Stimulated activated naive CD8-positive, alpha-beta T cell treated with anti-CD3 and anti-CD28 coated beads, Interleukin-15, amount 100 ng/mL, for 72 hours (primary cell): ENCODE measurements around the gene ARL14EP.
A peak's percentile ranks its signal among the peaks of the same experiment; 100 is the strongest.

Source experiments
- ATAC-seq: fragments of 150-1000 bp; cut with Tn5 transposase; 2 replicates; pipeline ENCODE4 v1.10.0; 2021; ENCODE audit warnings: mild to moderate bottlenecking, moderate library complexity
- DNase-seq, 2 donors: peaks; one replicate each; pipeline ENCODE4 v3.0.0; 2021 to 2022
- H3K27ac Mint-ChIP-seq, 2 donors: one replicate each; pipeline ENCODE4 v1.8.0; 2022; ENCODE audit warnings: mild to moderate bottlenecking in 2 of 2, mixed read lengths in 2 of 2, moderate library complexity in 2 of 2
- H3K27me3 Mint-ChIP-seq: one replicate; pipeline ENCODE4 v1.8.0; 2022; ENCODE audit warnings: mixed read lengths
- H3K4me1 Mint-ChIP-seq: one replicate; pipeline ENCODE4 v1.8.0; 2022; ENCODE audit warnings: mild to moderate bottlenecking, mixed read lengths
- H3K4me3 Mint-ChIP-seq, 2 donors: one replicate each; pipeline ENCODE4 v1.8.0; 2022; ENCODE audit warnings: mild to moderate bottlenecking in 2 of 2, mixed read lengths in 2 of 2, moderate library complexity in 1 of 2
- H3K9me3 Mint-ChIP-seq, 2 donors: one replicate each; pipeline ENCODE4 v1.8.0; 2022; ENCODE audit warnings: mixed read lengths in 2 of 2

ARL14EP gene

DNA sequence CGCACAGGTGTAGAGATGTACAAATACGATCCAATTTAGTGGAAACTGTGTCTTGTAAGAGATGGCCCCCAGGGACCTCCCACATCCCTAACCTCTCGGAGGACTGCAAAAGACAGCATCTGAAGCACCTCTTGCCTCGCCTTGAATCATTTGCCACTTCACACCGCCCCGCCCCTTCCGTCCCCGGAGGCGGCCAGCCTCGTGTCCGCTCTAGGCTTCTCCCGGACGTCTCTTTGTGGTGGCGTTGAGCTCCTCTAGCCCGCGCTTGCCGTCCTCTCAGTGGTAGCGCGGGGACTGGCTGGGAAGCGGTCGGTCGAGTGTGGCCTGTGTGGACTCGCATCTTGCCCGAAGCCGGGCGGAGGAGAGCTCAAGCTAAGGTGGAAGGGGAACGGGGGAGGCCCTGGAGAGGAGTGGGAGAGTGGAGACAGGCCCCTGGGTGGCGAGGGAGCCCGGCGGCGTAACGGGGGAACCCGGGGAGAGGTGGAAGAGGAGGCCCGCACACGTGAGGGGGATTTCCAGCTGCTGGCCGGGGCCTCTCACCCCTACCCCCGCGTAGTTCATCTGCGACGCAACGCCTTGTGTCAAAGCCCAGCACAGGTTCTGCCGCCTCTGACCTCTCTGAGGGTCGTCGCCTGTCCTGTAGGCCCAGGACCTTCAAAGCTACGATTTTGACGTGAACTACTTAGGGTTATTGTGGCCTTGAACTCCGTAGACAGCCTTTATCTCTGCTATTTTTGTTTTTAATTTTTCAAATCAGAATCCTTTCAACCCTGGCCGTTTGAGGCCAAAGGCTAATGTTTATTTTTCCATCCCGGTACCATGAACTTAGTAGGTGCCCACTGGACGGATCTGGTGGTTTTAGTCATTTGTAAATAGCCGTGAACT, at the start of gene ARL14EP:
Gene ARL14EP, plus strand, starts transcription at position 279 of the 885 bp plus-strand sequence. CDS start 7,845 bp downstream, outside the sequence.
- peak within 1 kb of the TSS; percentile 100 for H3K27ac Mint-ChIP-seq
- H3K4me3 Mint-ChIP-seq: peak within 1 kb of the TSS; percentile 92 to 99
- no peaks in the 10 kb centered on the region for H3K9me3 Mint-ChIP-seq
- H3K27me3 Mint-ChIP-seq: peaks cover 9% of the 10 kb centered on the region
- peak; percentile 97 for ATAC-seq
- peak; percentile 90 to 94 for DNase-seq
- H3K4me1 Mint-ChIP-seq: peaks cover 34% of the 10 kb centered on the region

DNA sequence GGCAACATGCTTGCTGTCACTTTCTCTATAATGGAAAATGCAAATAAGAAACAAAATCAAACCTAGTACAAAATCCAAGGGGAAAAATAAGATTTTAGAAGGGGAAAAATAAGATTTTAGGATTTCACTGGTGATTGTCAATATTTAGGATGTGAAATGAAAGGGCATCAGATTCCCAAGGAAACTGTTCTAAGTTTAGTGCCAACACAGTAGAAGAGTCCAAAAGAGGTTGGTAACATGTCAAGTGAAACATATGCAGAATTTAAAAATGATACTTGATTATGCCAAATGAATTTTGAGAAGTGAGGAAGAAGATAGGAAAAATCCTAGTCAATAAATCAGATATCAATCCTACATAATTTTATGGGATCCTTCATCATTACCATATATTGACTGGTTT, 45.7 kb upstream of the ARL14EP start:
- Mint-ChIP-seq H3K27ac (no peak overlapping the region), H3K4me1 (peaks cover 17% of the 10 kb centered on the region), H3K9me3 (no peaks in the 10 kb centered on the region), H3K4me3 (no peak overlapping the region), H3K27me3 (peaks cover 3% of the 10 kb centered on the region)
- ATAC-seq: no peak
- no peak for DNase-seq

DNA sequence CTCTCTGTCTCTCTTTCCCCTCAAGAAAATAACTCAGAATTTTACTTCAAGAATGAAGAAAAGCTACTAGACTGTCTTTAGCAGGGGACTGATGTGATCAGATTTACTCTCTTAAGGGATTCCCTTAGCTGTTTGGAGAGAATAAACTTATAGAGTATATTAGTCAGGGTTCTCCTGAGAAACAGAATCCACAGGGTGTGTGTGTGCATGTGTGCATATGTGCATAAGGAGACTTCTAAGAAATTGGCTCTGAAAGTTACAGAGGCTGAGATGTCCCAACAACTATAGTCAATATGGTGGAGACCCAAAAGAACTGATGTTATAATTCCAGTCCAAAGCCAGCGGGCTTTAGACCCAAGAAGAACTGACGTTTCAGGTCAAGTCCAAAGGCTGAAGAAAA, 43.1 kb upstream of the ARL14EP start:
- peaks cover 29% of the 10 kb centered on the region for H3K4me1 Mint-ChIP-seq
- no peak for ATAC-seq
- no peak overlapping the region for H3K27ac Mint-ChIP-seq
- no peak overlapping the region for H3K4me3 Mint-ChIP-seq
- no peaks in the 10 kb centered on the region for H3K9me3 Mint-ChIP-seq
- no peak for DNase-seq
- no peaks in the 10 kb centered on the region for H3K27me3 Mint-ChIP-seq

DNA sequence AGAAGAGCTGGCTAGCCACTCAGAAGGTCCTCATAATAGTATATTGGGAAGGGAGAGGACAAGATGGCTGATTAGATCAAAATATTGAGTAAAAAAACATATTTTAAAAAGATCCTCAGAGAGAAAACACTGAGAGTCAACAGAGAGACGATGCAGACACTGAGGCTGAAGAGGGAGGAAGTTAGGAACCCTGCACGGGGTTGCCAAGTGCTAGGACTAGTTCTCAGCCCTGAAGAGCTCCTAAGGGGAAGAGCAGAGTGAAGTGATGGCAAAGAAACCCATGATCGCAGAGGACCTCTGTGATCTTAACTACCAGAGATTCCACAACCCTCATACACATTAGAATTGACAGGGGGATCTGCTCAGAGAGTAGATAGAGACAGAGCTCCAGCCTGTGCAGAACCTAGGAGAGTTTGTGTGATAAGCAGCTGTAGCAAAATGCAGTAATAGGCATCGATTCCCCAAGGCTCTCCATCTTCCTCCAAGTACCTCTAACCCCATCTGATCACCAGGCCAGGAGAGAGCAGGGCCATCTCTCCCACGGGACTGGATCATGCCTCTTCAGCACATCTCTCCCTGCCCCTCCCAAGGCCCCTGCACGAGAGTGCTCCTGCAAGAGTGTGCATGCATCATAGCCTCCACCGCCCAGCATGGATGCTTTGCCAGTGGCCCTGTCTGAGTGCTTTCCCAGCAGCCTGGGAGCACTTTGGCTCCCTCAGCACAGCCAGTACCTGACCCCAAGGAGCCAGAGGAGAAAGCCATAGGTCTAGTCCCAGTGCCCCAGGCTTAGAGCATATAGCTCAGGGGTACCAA, 41.2 kb upstream of the ARL14EP start:
- DNase-seq (no peak), ATAC-seq (peak; percentile 46)
- Mint-ChIP-seq H3K4me3 (peak overlapping the region; percentile 26 to 48), H3K9me3 (no peaks in the 10 kb centered on the region), H3K27me3 (no peaks in the 10 kb centered on the region), H3K27ac (peak overlapping the region in 1 of 2 donors; percentile 1), H3K4me1 (peaks cover 29% of the 10 kb centered on the region)

DNA sequence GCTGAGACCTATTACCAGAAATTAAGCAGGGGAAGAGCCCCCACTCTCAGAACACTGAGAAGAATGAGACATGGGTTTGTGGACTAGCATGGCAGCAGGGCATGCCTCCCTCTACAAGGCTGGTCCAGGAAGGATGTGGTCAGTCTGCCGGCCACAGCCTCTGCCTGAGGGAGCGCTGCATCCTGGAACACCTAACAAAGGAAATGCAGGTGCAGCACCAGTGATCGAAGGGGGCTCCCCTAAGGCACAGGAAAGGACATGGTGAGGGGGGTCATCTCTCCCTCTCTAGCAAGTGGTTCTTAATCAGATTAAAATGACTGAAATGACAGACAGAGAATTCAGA, 40.6 kb upstream of the ARL14EP start:
- no peak overlapping the region for H3K27ac Mint-ChIP-seq
- H3K4me3 Mint-ChIP-seq: peak overlapping the region; percentile 26 to 48
- DNase-seq (peak; percentile 13 to 64), ATAC-seq (peak; percentile 98)
- no peaks in the 10 kb centered on the region for H3K27me3 Mint-ChIP-seq
- no peaks in the 10 kb centered on the region for H3K9me3 Mint-ChIP-seq
- H3K4me1 Mint-ChIP-seq: peaks cover 29% of the 10 kb centered on the region

DNA sequence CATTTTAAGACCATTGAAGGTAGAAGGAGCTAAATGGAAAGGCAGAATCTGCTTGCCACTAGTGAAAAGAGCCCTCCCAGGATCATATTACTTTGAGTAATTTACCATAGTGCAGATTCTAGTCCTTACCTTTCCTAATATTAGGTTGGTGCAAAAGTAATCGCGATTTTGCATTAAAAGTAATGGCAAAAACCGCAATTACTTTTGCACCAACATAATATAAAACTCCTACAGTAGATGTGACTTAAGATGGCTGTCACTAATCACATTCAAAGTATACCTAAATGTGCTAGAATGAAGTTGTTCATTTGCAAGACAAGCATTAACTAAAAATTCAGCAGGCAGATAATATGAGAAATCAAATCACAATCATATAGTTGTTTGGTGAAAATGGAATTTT, 38.1 kb upstream of the ARL14EP start:
- no peak overlapping the region for H3K27ac Mint-ChIP-seq
- no peak for ATAC-seq
- no peaks in the 10 kb centered on the region for H3K27me3 Mint-ChIP-seq
- peaks cover 29% of the 10 kb centered on the region for H3K4me1 Mint-ChIP-seq
- DNase-seq: no peak
- H3K4me3 Mint-ChIP-seq: no peak overlapping the region
- no peaks in the 10 kb centered on the region for H3K9me3 Mint-ChIP-seq

DNA sequence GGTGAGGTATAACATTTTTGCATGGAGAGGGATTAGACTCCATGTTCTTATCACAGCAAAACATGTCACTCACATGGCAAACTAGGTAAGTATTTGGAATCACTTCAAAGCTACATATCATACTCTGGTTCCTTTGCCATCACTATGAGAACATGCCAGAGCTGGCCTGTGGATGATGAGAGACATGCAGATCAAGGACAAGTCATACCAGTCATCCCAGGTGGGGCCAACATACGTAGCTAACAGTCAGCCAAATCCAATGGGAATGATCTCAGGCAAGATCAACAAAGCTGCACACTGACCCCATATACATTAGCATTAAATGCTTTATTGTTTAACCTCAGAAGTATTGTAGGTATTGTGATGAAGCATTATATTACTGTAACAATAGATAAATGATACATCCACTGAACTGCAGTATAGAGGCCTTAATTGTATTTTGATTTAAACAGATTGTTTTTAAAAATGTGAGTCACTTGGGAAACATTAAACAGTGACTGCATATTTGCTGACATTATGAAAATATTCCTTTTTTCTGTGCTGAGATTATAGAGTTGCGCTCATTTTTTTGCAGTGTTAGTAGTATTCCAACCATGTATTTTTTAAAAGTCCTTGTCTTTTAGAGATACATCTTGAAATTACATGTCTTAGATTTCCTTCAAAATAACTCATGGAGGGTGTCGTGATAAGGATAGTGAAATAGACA, 37.3 kb upstream of the ARL14EP start:
- H3K9me3 Mint-ChIP-seq: no peaks in the 10 kb centered on the region
- DNase-seq: no peak

DNA sequence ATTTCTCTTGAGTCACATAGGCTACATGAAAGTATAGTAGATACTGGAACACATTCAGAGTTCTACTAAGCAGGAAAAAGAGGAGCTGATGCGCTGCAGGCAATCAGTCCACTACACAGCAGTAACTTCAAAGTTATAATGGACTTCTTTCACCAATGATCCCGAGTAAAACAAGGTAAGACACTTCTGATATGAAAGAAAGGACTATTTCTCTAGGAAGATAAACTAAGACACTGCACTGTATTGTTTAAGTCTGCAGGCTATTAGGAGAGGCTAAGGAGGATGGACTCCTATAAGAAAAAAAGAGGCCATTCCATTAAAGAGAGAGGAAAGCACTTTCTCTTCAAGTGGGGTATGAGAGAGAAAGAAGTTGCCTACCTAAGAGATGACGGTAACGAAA, 31.6 kb upstream of the ARL14EP start:
- no peaks in the 10 kb centered on the region for H3K27me3 Mint-ChIP-seq
- ATAC-seq: no peak
- H3K4me1 Mint-ChIP-seq: no peaks in the 10 kb centered on the region
- no peak overlapping the region for H3K27ac Mint-ChIP-seq
- H3K4me3 Mint-ChIP-seq: no peak overlapping the region
- no peaks in the 10 kb centered on the region for H3K9me3 Mint-ChIP-seq
- DNase-seq: no peak

More for the DNA sequence above, 37.3 kb upstream of the ARL14EP start:
- H3K4me3 Mint-ChIP-seq: no peak overlapping the region
- H3K4me1 Mint-ChIP-seq: peaks cover 29% of the 10 kb centered on the region
- ATAC-seq: no peak
- H3K27ac Mint-ChIP-seq: no peak overlapping the region
- no peaks in the 10 kb centered on the region for H3K27me3 Mint-ChIP-seq

DNA sequence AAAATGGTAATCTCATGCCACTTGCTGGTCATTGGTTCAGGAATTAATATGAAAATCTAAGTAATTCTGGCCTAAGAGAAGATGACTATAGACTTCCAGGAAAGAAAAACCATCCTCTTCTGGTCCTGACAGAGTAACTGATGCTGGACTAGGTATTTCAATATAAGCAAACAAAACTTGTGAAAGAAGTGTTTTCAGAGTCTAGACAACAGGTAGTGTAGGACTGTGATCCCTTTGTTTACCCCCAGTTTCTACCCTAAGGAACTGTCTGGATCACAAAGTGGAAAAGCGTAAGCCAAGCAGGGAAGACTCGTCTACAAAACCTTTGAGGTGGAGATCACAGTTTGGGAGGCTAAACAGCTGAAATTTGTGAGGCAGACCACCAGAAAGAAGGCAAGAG, 30.4 kb upstream of the ARL14EP start:
- H3K27ac Mint-ChIP-seq: no peak overlapping the region
- DNase-seq: no peak
- H3K9me3 Mint-ChIP-seq: no peaks in the 10 kb centered on the region
- no peaks in the 10 kb centered on the region for H3K4me1 Mint-ChIP-seq
- no peak overlapping the region for H3K4me3 Mint-ChIP-seq
- no peaks in the 10 kb centered on the region for H3K27me3 Mint-ChIP-seq
- ATAC-seq: no peak

DNA sequence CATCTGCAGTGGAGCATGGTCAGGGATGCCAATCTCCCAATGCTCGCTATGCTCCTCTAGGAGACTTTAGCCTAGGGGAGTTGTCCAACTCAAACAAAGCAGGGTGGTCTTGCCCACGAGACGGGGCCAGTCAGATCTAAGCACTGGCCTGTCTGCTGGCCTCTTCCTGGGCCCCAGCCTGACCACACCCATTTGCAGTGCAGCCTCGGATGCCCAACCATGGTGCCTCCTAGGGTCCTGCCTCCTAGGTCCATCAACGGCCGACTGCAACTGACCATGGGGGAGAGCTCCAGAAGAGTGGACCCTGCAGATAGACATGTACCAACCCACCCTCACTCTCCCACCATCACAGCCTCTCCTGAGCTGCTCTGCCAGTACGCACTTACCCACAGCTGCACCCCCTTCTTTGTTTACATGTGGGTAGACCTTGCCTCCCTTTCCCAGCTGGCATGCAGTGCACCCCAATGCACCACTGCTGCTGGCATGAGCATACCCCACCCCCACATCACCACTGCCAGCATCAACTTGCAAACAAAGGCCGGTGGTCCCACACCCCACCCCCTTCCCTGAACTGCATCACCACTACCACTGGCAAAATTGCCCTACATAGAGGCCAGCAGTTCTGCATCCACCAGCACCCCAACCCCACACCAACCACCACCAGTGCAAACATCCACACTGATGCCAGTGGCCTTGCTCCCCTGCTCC, 27.6 kb upstream of the ARL14EP start:
- ATAC-seq (no peak), DNase-seq (no peak)
- no peaks in the 10 kb centered on the region for H3K4me1 Mint-ChIP-seq
- H3K9me3 Mint-ChIP-seq: peaks cover 0 to 20% of the 10 kb centered on the region in 2 donors
- H3K27ac Mint-ChIP-seq: no peak overlapping the region
- no peaks in the 10 kb centered on the region for H3K27me3 Mint-ChIP-seq
- H3K4me3 Mint-ChIP-seq: no peak overlapping the region

DNA sequence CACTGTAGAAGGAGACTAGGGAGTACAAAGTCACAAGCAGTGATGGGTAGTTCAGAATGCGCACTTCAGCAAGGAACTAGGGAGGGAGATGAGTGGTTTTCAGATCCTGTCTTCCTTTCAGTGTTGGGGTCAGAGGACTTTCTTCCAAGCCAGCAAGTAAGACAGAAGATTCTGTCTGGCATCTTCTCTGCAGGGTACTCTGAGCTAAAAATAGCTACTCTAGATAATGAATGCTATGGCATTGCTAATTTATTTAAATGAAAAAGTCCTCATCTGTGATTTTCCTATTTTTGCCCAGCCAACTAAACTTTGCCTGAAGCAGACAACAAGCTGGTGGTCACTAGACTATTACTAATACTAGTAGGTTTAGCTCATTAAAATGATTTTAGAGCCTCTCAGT, 18.3 kb upstream of the ARL14EP start:
- DNase-seq (no peak), ATAC-seq (no peak)
- Mint-ChIP-seq H3K9me3 (peaks cover 0 to 4% of the 10 kb centered on the region in 2 donors), H3K4me1 (no peaks in the 10 kb centered on the region), H3K4me3 (no peak overlapping the region), H3K27ac (no peak overlapping the region), H3K27me3 (peaks cover 9% of the 10 kb centered on the region)

DNA sequence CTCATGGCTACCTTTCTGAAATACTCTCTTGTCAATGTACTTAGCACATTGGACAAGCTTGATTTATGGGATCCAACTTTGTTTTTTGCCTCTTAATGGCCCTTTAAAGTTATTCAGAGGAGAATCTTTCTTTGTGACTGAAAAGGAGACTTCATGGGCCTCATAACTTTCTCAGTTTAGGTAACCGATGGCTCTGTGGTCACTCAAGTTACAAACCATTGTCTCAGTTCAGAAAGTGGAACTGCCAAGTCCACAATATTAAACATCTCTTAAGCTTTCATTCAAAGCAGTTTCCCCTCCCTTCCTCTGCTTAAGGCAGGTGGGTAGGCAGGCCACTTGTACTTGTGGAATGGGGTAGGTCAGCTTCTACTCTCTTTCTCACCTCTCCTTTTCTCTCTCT, 12.3 kb upstream of the ARL14EP start:
- peak overlapping the region in 1 of 2 donors; percentile 9 for H3K27ac Mint-ChIP-seq
- ATAC-seq (no peak), DNase-seq (no peak)
- peaks cover 16% of the 10 kb centered on the region for H3K27me3 Mint-ChIP-seq
- no peaks in the 10 kb centered on the region for H3K4me1 Mint-ChIP-seq
- H3K9me3 Mint-ChIP-seq: peaks cover 0 to 6% of the 10 kb centered on the region in 2 donors
- H3K4me3 Mint-ChIP-seq: no peak overlapping the region

DNA sequence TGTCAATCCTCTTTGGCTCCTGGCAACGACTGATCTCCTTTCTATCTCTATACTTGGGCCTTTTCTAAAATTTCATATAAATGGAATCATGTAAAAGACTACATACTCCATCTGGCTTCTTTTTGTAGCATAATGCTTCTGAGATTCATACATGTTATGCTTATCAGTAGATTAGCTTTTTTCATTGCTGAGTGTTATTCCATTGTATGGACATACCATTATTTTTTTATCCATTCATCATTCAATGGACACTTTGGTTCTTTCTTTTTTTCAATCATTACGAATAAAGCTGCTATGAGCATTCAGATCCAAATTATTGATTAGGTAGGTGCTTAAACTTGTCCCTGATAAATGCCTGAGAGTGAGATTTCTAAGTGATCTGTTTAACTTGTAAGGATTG, 11.7 kb upstream of the ARL14EP start:
- Mint-ChIP-seq H3K4me1 (no peaks in the 10 kb centered on the region), H3K4me3 (no peak overlapping the region), H3K27ac (no peak overlapping the region), H3K27me3 (peaks cover 16% of the 10 kb centered on the region), H3K9me3 (peaks cover 0 to 6% of the 10 kb centered on the region in 2 donors)
- DNase-seq: no peak
- no peak for ATAC-seq

DNA sequence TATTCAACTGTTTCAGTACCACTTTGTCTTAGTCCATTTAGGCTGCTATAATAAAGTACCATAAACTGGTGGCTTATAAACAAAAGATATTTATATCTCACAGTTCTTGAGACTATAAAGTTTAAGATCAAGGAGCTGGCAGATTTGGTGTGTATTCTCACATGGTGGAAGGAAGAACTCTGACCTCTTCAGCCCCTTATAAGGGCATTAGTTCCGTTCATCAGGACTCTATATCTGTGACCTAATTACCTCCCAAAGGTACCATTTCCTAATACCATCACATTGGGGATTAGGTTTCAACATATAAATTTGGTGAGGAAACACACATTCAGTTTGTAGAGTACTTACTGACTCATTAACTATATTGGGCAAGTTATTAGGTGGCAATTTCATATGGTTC, 10.7 kb upstream of the ARL14EP start:
- Mint-ChIP-seq H3K27ac (no peak overlapping the region), H3K4me1 (peaks cover 5% of the 10 kb centered on the region), H3K4me3 (no peak overlapping the region), H3K27me3 (peaks cover 16% of the 10 kb centered on the region), H3K9me3 (peaks cover 0 to 6% of the 10 kb centered on the region in 2 donors)
- no peak for ATAC-seq
- DNase-seq: no peak

DNA sequence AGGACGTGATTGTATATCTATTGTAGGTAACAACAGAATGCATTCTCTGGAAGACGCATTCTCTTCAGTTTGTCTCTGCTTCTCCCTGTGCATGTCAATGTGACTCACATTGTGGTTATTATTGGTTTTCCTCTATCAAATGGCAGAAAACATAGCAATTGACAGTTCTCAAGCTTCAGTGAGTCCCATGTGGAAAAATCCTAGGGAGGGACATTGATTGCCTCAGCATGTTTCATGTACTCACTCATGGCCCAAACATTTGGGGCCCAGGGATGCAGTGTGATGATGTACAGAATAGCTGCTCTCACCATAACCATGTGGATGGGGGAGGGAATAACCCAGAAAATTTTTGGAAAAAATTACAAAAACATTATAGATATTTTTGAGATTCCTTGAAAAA, 9.3 kb upstream of the ARL14EP start:
- Mint-ChIP-seq H3K27me3 (peaks cover 16% of the 10 kb centered on the region), H3K4me3 (no peak overlapping the region), H3K27ac (no peak overlapping the region), H3K9me3 (peaks cover 0 to 6% of the 10 kb centered on the region in 2 donors), H3K4me1 (peaks cover 10% of the 10 kb centered on the region)
- DNase-seq (no peak), ATAC-seq (no peak)
